VCaP (cell line): ENCODE measurements around the gene WWTR1.

Experiments used
- H3K27ac ChIP-seq: fragments of 450-650 bp; 2 replicates; pipeline ENCODE4 v1.5.1; 2017
- TF ChIP-seq, protein P1 (sequence below): fragments of 450-650 bp; conservative IDR thresholded peaks from 2 replicates; pipeline ENCODE4 v1.5.1; 2017; ENCODE audit warnings: mild to moderate bottlenecking, moderate library complexity

The WWTR1 gene

DNA sequence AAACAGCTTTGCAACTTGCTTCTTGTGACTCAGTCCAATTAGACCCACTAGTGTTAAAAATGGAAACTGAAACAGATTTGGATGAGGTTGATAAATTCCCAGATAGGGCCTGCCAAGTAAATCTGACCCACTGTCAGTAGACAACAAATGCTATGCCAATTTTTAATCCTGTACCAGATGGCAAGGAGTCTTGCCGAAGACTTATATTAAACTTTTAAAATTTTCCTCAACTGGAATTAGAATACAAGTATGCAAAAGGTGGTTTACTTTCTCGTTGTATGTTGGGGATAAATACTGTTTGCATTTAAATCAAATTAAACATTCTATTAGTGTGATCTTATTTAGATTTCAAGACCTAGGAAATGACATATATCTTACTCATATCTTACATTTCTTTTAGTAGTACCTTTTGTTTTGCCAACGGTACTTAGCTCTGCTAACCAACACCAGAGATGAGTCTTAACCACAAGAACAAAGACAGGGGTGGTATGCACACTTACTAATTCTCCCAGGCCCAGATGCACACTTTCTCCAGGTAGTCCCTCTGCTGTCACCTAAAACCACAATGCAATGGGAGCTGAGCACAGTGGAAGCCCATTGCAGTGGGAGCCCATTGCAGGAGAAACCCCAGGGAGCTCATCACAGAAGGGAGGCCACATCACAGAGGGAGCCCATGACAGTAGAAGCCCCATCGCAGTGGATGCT is 77.8 kb downstream of the WWTR1 start:
- TF ChIP-seq, protein P1, sequence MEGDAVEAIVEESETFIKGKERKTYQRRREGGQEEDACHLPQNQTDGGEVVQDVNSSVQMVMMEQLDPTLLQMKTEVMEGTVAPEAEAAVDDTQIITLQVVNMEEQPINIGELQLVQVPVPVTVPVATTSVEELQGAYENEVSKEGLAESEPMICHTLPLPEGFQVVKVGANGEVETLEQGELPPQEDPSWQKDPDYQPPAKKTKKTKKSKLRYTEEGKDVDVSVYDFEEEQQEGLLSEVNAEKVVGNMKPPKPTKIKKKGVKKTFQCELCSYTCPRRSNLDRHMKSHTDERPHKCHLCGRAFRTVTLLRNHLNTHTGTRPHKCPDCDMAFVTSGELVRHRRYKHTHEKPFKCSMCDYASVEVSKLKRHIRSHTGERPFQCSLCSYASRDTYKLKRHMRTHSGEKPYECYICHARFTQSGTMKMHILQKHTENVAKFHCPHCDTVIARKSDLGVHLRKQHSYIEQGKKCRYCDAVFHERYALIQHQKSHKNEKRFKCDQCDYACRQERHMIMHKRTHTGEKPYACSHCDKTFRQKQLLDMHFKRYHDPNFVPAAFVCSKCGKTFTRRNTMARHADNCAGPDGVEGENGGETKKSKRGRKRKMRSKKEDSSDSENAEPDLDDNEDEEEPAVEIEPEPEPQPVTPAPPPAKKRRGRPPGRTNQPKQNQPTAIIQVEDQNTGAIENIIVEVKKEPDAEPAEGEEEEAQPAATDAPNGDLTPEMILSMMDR = no peak
- no peak overlapping the region for H3K27ac ChIP-seq

DNA sequence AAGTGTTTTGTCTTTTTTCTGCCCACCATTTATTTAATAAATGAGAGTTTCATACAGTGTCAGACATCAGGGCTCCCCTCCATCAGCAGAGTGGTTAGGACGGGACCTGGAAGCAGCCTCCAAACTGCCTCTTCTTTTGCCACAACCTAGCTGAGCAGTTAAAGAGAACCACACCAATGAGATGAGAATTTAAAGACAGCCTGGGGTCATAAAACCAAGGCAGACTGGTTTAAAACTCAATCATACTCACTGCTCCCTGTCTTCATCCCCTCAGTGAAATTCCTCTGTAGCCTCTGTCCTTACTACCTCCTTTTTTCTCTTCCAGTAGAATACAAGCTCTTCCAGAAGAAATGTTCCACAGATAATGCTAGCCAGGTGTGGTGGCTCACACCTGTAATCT is 78.7 kb downstream of the WWTR1 start:
- H3K27ac ChIP-seq = no peak overlapping the region
- TF ChIP-seq, protein P1 = no peak

DNA sequence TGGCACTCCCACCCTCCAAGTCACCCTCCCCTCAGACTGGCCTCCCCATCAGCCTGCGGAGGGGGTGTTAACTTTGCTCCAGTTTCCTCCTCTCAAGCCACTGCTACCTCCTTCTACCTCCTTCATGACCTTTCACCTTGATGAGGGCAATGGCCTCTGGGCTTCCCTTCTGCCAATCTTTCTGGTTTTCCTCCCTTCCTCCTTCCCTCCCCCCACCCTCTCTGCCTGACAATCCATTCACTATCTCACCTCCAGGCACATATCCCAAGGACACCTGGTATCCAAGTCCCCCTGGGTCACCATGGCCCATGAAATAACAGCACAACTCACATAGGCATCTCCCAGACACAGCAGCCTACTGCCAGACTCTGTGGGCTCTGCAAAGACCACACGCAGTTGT is 80.0 kb downstream of the WWTR1 start:
- H3K27ac ChIP-seq = no peak overlapping the region
- TF ChIP-seq, protein P1 = no peak

DNA sequence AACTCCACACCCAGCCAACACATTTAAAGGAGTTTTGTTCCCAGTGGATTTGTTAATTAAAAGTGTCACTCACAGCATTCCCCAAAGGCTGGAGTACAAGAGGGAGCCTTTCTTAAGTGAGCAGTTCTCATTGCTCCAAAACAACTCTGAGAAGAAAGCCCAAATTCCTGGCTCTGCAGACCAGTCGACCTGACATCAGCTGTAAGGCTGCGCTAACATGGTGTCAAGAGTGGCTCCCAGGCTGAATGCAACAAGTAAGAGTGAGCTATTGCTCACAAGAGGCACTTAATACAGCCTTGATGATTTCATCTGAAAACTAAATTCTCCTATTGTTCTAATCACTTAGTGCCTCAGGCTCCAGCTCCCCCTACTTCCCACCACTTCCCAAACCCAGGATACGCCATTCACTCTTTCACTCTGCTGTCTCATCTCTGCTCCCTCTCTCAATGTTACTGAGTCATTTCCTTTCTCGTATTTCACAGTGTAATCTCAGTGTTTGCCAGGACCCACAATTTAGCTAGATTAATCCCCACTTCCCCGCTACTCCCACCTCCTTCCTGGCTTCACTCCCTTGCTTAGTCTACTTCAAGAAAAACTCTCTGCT is 81.8 kb downstream of the WWTR1 start:
- H3K27ac ChIP-seq = no peak overlapping the region
- TF ChIP-seq, protein P1 = no peak

DNA sequence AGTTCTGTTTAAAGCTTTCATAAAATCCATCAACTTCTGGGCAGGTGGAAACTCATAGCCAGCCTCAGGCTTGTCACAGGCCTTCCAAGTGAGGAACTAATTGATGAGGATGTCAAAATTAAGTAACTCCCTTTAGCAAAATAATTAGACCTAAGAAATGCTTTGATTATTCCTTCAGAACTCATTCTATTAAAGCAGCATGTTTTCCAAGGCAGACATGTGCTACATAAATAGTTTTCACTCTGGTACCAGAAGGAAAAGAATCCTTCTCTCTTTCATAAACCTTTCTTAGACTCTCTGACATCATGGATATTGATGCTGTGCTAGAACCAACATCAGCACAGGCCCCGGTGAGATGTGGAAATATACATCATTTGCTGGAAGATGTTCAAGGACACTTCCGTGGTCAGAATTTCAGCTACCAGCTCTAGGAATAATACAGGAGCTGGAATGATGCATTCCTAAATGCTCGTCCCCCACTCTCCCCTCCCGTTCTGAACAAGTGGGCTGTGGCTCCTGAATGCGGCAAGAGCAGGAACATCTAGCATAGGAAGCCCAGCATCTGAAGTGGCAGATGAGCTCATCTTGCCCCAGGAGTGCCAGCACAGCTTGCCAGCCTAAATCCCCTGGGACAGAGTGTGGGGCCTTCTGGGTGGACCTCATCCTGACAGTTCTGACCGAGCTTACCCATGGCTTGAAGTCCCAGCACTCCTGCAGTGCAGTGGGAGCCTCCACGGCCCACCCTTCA is 82.4 kb downstream of the WWTR1 start:
- no peak overlapping the region for H3K27ac ChIP-seq
- TF ChIP-seq, protein P1 = no peak

DNA sequence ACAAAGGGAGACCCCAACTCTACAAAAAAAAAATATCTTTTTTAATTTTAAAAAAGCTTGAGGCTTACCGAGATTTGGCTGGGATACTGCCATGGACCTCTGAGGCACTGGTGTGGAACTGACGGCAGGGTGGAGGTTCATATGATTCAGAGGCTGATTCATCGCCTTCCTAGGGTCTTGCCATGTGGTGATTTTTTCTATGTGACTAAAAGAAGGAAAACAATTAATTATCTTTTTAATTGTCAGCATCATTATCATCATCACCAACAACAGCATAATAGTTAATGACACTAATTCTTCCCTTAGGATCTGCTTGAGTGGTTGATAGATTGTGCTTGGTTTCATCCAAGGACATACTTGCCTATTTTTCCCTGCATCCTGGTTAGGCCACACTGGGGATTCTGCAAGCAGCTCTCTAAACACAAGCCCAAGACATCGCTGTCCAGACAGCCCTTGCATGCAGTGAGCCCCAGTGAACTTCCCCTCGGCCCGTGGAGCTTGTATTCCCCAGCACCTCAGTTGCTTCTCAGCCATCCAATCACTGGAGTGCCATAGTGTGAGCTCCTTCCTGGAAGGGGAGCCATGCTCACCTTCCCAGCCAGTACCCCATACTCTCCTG is 84.9 kb downstream of the WWTR1 start:
- H3K27ac ChIP-seq = no peak overlapping the region

DNA sequence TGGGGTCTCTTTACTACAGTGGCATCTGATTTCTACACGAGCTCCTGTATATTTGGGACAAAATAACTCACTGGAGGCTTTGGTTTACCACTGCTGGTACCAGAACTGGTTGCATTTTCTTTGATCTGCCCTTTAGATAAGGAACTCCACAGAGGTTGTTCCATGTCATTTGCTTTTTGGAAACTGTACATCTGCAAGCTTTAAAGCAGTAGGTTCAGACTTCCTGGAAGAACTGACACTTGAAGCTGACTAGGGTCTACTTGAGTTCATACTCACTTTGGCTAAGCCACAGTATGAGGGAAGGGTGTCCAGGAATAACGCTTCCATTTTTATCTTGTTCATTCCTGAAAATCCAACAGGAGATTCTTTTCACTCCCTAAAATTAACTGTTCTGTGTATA is 86.4 kb downstream of the WWTR1 start:
- TF ChIP-seq, protein P1 = no peak
- H3K27ac ChIP-seq = no peak overlapping the region

More for the DNA sequence above, 84.9 kb downstream of the WWTR1 start:
- TF ChIP-seq, protein P1 = no peak
